Posterior vena cava (tissue), 2 donors: Measurements from ENCODE around the gene PIH1D1. TPM values are rescaled to one million over a fixed set of nuclear protein-coding genes. Genes with fewer than 3 reads are reported as not detected.

Experiments used
- DNase-seq: peaks from one replicate; pipeline ENCODE4 v3.0.0-alpha.2; 2020; ENCODE audit warnings: low spot score
- intact Hi-C, 2 donors: fragments of 100-400 bp; cut with DNase I; formaldehyde crosslinking; loops; one replicate each; pipeline versions ENCODE4 v1.14.1 to v1.14.2; 2022 to 2023
- total RNA-seq, 2 donors: library from RNA; stranded (reverse); fragmentation: NEBNext Ultra II Directional; extraction: Animal tissue kit (Norgen Biotek cat#: 25700); gene quantifications; one replicate each; pipeline ENCODE4 v1.2.1, GENCODE V29; 2021
- donor health status: DM: yes; HTN: yes; CAD: no.
- donor health status: DM: yes; HTN: yes; CAD: no.

The PIH1D1 gene
- total RNA-seq, 2 donors from 2014 or later, result 34.4 to 36.6 TPM

GRCh38 chr19:49441210-49441959, 10.2 kb downstream of the PIH1D1 start, which contains the start of gene SLC17A7:
SLC17A7 (minus strand) TSS chr19:49441527; CDS start chr19:49441379, 148 bp downstream.
- intact Hi-C loops, result loop anchor here (2.0 to 5.0 kb wide), 3 partner anchors 49 to 214 kb away; no protein-coding TSS in a partner anchor
- DNase-seq, result no peak

- intact Hi-C loops, result loop anchor here (2.0 to 5.0 kb wide), 3 partner anchors 48 to 213 kb away; no protein-coding TSS in a partner anchor
- DNase-seq, result no peak
These were observed 11.0 kb downstream of the PIH1D1 start for GRCh38 chr19:49440439-49441209.

- intact Hi-C loops, result loop anchor here (2.0 to 5.0 kb wide), 3 partner anchors 48 to 213 kb away; no protein-coding TSS in a partner anchor
- no peak for DNase-seq
These were observed 11.8 kb downstream of the PIH1D1 start for GRCh38 chr19:49439836-49440235.

DNA sequence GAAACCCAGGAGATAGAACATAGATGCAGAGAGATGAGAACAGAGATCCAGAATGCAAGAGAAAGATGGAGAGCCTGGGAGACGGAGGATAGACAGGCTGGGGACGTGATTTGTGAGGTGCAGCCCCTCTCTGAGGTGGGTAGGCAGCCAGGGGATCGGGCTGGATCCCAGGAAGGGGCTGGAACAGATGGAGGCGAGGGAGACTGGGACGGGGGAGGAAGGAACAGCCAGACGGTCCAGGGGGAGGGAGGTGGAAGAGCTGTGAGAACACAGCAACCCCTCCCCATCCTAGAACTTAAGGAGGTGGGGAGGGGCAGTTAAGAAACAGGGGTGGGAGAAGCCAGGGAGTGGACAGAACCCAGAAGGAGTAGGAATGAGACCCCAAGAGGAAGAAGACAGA, 13.4 kb downstream of the PIH1D1 start:
- no peak for DNase-seq
- intact Hi-C loops, result no loop called here

- no peak for DNase-seq
- intact Hi-C loops, result no loop called here
These were observed 14.4 kb downstream of the PIH1D1 start for GRCh38 chr19:49437231-49437630.

- intact Hi-C loops, result no loop called here
These were observed 15.1 kb downstream of the PIH1D1 start for GRCh38 chr19:49436381-49437017.

GRCh38 chr19:49435670-49436069, 15.9 kb downstream of the PIH1D1 start:
- DNase-seq, result no peak
- intact Hi-C loops, result no loop called here

More at GRCh38 chr19:49436381-49437017, 15.1 kb downstream of the PIH1D1 start:
- no peak for DNase-seq

GRCh38 chr19:49434907-49435583, 16.6 kb downstream of the PIH1D1 start:
- intact Hi-C loops, result no loop called here
- no peak for DNase-seq

DNA sequence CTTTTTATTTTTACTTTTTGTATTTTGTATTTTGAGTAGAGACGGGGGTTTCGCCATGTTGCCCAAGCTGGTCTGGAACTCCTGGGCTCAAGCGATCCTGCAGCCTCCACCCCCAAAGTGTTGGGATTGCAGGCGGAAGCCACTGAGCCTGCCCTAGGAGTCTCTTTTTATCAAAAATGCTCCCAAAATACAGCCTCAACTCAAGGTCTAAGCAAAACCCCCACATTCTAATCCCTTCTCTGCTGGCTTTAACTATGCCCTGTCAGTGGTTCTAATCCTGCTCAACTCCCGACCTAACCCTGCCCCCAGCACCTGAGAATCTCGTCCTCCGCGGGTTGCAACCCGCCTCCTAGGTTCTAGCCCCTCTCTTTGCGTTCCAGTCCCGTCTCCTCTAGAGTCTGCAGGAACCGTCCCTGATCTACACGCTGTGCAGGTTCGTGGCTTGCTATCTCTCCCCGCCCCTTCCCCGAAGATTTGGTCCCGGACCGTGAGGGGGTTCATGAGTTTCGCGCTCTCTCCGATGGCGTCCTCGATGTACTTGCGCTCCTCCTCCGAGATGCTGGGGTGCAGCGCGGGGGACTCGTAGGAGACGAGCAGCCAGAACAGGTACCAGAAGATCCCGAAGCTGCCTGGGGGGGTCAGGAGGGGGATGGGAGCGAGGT, 18.2 kb downstream of the PIH1D1 start:
- intact Hi-C loops, result no loop called here
- DNase-seq, result no peak

GRCh38 chr19:49432141-49433073, 19.2 kb downstream of the PIH1D1 start:
- no peak for DNase-seq
- intact Hi-C loops, result no loop called here

GRCh38 chr19:49431330-49431749, 20.3 kb downstream of the PIH1D1 start:
- intact Hi-C loops, result no loop called here
- no peak for DNase-seq

GRCh38 chr19:49430678-49431329, 20.8 kb downstream of the PIH1D1 start:
- intact Hi-C loops, result no loop called here
- DNase-seq, result no peak

- DNase-seq, result no peak
- intact Hi-C loops, result no loop called here
These were observed 21.4 kb downstream of the PIH1D1 start for GRCh38 chr19:49430172-49430677.

DNA sequence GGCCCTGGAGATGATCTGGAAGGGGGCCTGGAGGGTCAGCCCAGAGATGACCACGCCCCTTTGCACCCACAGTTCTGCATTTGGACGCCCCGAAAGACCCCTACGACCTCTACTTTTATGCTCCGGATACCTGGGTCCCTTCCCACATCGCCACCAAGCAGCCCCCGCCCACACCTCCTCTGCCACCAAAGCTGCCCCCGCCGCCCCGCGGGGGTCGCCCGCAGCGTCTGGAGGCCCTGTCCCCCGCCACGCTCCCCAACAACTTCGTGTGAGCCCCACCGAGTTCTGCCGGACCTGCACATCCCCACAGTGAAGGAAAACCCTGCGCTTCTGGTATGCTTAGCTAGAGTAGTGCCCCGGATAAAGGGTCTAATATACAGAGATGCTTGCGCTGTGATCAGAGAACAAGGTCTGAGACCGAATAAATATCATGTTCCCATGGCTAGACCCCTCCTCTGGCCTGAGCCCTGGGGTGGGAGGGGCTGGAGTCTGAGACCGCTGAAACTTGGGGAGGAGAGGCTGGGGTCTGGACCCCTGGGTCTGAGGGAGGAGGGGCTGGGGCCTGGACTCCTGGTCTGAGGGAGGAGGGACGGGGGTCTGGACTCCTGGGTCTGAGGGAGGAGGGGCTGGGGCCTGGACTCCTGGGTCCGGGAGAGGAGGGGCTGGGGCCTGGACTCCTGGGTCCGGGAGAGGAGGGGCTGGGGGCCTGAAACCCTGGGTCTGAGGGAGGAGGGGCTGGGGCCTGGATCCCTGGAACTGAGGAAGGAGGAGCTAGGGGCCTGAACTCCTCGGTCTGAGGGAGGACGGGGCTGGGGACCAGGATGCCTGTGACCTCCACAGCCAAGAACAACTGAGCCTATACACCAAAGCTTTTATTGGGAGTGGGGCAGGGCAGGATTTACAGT, 22.8 kb downstream of the PIH1D1 start:
- DNase-seq, result no peak
- intact Hi-C loops, result no loop called here

- intact Hi-C loops, result no loop called here
- DNase-seq, result no peak
These were observed 23.6 kb downstream of the PIH1D1 start for GRCh38 chr19:49427855-49428546.
